MM.1S (cell line): ENCODE data around the gene CFAP54.
A peak's percentile ranks its signal among the peaks of the same experiment; 100 is the strongest.

Experiments used
- DNase-seq: peaks from one replicate; pipeline ENCODE4 v3.0.0-alpha.2; 2015
- H2AFZ ChIP-seq: fragments of 300-600 bp; sonication (generic); 2 replicates; pipeline ENCODE4 v1.6.0; 2016; ENCODE audit warnings: antibody characterized with exemption, low read length
- H3F3A ChIP-seq: fragments of 300-600 bp; sonication (generic); 2 replicates; pipeline ENCODE4 v1.6.1; 2016; ENCODE audit warnings: mild to moderate bottlenecking, antibody characterized with exemption, low read length, moderate library complexity, mixed read lengths; ENCODE audit not compliant: insufficient read depth
- H3K27ac ChIP-seq: fragments of 300-600 bp; sonication (generic); 2 replicates; pipeline ENCODE4 v1.5.1; 2016; ENCODE audit warnings: mild to moderate bottlenecking, low read length
- H3K27me3 ChIP-seq: fragments of 300-600 bp; sonication (generic); replicated peaks from 2 replicates; pipeline ENCODE4 v1.6.0; 2016; ENCODE audit warnings: low read length; ENCODE audit not compliant: insufficient read depth
- H3K36me3 ChIP-seq: fragments of 300-600 bp; sonication (generic); replicated peaks from 2 replicates; pipeline ENCODE4 v1.6.1; 2016; ENCODE audit warnings: mild to moderate bottlenecking, low read length, mixed read lengths; ENCODE audit not compliant: insufficient read depth
- H3K4me1 ChIP-seq: fragments of 300-600 bp; sonication (generic); 2 replicates; pipeline ENCODE4 v1.6.1; 2016; ENCODE audit warnings: low read length, mixed read lengths
- H3K4me2 ChIP-seq: fragments of 300-600 bp; sonication (generic); 2 replicates; pipeline ENCODE4 v1.6.0; 2016; ENCODE audit warnings: low read depth, low read length
- H3K4me3 ChIP-seq: fragments of 300-600 bp; sonication (generic); 2 replicates; pipeline ENCODE4 v1.5.1; 2016; ENCODE audit warnings: low read length, mixed read lengths
- H3K79me2 ChIP-seq: fragments of 300-600 bp; sonication (generic); 2 replicates; pipeline ENCODE4 v1.6.1; 2016; ENCODE audit warnings: mixed run types, low read length, mixed read lengths
- H3K9ac ChIP-seq: fragments of 300-600 bp; sonication (generic); 2 replicates; pipeline ENCODE4 v1.6.1; 2016; ENCODE audit warnings: low read length, mixed read lengths
- H3K9me2 ChIP-seq: fragments of 300-600 bp; sonication (generic); replicated peaks from 2 replicates; pipeline ENCODE4 v1.6.1; 2016; ENCODE audit warnings: mild to moderate bottlenecking, low read length, mixed read lengths; ENCODE audit not compliant: insufficient read depth
- H3K9me3 ChIP-seq: fragments of 300-600 bp; sonication (generic); replicated peaks from 2 replicates; pipeline ENCODE4 v1.6.1; 2016; ENCODE audit warnings: mild to moderate bottlenecking, low read length, mixed read lengths; ENCODE audit not compliant: insufficient read depth
- H4K20me1 ChIP-seq: fragments of 300-600 bp; sonication (generic); 2 replicates; pipeline ENCODE4 v1.6.1; 2016; ENCODE audit warnings: mild to moderate bottlenecking, low read length, moderate library complexity, mixed read lengths; ENCODE audit not compliant: insufficient read depth
- EZH2 ChIP-seq: fragments of 300-600 bp; sonication (generic); optimal IDR thresholded peaks from 2 replicates; pipeline ENCODE3; 2017; ENCODE audit warnings: low read depth, mild to moderate bottlenecking, antibody characterized with exemption, low read length, mixed read lengths
- EZH2phosphoT487 ChIP-seq: fragments of 300-600 bp; sonication (generic); IDR thresholded peaks from 2 replicates; pipeline ENCODE4 v1.6.1; 2018; ENCODE audit warnings: antibody characterized with exemption, low read length
- TF ChIP-seq, protein P1 (sequence below): fragments of 300-600 bp; sonication (generic); IDR thresholded peaks from 2 replicates; pipeline ENCODE4 v1.5.1; 2016; ENCODE audit warnings: antibody characterized with exemption, low read length, mixed read lengths

The CFAP54 gene

GRCh38 chr12:96776908-96777307 lies 287.5 kb downstream of the CFAP54 start:
- no peaks in the 10 kb centered on the region for H3K27me3 ChIP-seq
- no peaks in the 10 kb centered on the region for H3K9me2 ChIP-seq
- no peak overlapping the region for H3K27ac ChIP-seq
- no peaks in the 10 kb centered on the region for H3K9me3 ChIP-seq
- H3K4me2 ChIP-seq = no peak overlapping the region
- no peaks in the 10 kb centered on the region for H3K79me2 ChIP-seq
- H3K36me3 ChIP-seq = no peaks in the 10 kb centered on the region
- H3K9ac ChIP-seq = no peak overlapping the region
- H2AFZ ChIP-seq = no peak overlapping the region
- DNase-seq = peak; percentile 17
- H3F3A ChIP-seq = no peaks in the 10 kb centered on the region
- no peak overlapping the region for H3K4me3 ChIP-seq
- H3K4me1 ChIP-seq = no peaks in the 10 kb centered on the region
- no peaks in the 10 kb centered on the region for H4K20me1 ChIP-seq
- TF ChIP-seq, protein P1, sequence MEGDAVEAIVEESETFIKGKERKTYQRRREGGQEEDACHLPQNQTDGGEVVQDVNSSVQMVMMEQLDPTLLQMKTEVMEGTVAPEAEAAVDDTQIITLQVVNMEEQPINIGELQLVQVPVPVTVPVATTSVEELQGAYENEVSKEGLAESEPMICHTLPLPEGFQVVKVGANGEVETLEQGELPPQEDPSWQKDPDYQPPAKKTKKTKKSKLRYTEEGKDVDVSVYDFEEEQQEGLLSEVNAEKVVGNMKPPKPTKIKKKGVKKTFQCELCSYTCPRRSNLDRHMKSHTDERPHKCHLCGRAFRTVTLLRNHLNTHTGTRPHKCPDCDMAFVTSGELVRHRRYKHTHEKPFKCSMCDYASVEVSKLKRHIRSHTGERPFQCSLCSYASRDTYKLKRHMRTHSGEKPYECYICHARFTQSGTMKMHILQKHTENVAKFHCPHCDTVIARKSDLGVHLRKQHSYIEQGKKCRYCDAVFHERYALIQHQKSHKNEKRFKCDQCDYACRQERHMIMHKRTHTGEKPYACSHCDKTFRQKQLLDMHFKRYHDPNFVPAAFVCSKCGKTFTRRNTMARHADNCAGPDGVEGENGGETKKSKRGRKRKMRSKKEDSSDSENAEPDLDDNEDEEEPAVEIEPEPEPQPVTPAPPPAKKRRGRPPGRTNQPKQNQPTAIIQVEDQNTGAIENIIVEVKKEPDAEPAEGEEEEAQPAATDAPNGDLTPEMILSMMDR = no peak
- no peak for TF ChIP-seq EZH2phosphoT487
- TF ChIP-seq EZH2 = no peak

- Histone ChIP-seq H3K36me3 (no peaks in the 10 kb centered on the region), H3F3A (no peaks in the 10 kb centered on the region), H3K27ac (no peak overlapping the region), H3K4me2 (no peak overlapping the region), H3K9me3 (no peaks in the 10 kb centered on the region), H3K4me3 (no peak overlapping the region), H4K20me1 (no peaks in the 10 kb centered on the region), H2AFZ (no peak overlapping the region), H3K9me2 (no peaks in the 10 kb centered on the region), H3K79me2 (no peaks in the 10 kb centered on the region), H3K4me1 (no peaks in the 10 kb centered on the region), H3K9ac (no peak overlapping the region), H3K27me3 (no peaks in the 10 kb centered on the region)
- no peak for TF ChIP-seq EZH2
- no peak for TF ChIP-seq EZH2phosphoT487
- TF ChIP-seq, protein P1 = peak; percentile 22; the same call in 1 of the 2 replicates
- peak; percentile 27 for DNase-seq
Measured at GRCh38 chr12:96780330-96780729, 291.0 kb downstream of the CFAP54 start.

GRCh38 chr12:96786791-96787190 lies 297.4 kb downstream of the CFAP54 start:
- no peaks in the 10 kb centered on the region for H3K27me3 ChIP-seq
- no peak for DNase-seq
- H3K9me3 ChIP-seq = no peaks in the 10 kb centered on the region
- H3K9ac ChIP-seq = no peak overlapping the region
- TF ChIP-seq, protein P1 = no peak
- no peak for TF ChIP-seq EZH2phosphoT487
- TF ChIP-seq EZH2 = no peak
- no peak overlapping the region for H3K4me2 ChIP-seq
- H3K9me2 ChIP-seq = no peaks in the 10 kb centered on the region
- no peak overlapping the region for H3K27ac ChIP-seq
- no peak overlapping the region for H3K4me3 ChIP-seq
- H3K79me2 ChIP-seq = no peaks in the 10 kb centered on the region
- H2AFZ ChIP-seq = no peak overlapping the region
- no peaks in the 10 kb centered on the region for H3K36me3 ChIP-seq
- H3K4me1 ChIP-seq = no peaks in the 10 kb centered on the region
- no peaks in the 10 kb centered on the region for H4K20me1 ChIP-seq
- no peaks in the 10 kb centered on the region for H3F3A ChIP-seq
